HG02840 (cell line): ENCODE results near the gene VPS18.
A peak's percentile ranks its signal among the peaks of the same experiment; 100 is the strongest.

Source experiments
- ATAC-seq: cut with Tn5 transposase; IDR thresholded peaks from one replicate; pipeline ENCODE4 v1.9.1; 2021; ENCODE audit warnings: mild to moderate bottlenecking, moderate library complexity, moderate number of reproducible peaks; ENCODE audit not compliant: unreplicated experiment, low FRiP score

The VPS18 gene

GRCh38 chr15:40952301-40952900, 58.2 kb downstream of the VPS18 start:
- peak; percentile 4 for ATAC-seq

- peak; percentile 94 for ATAC-seq
Measured at GRCh38 chr15:40952901-40953712, 58.9 kb downstream of the VPS18 start, which contains the start of gene CHAC1. Gene CHAC1 (plus strand): TSS chr15:40953471. CDS start chr15:40953584, 113 bp downstream.
